Esophagus squamous epithelium (tissue), 5 donors: ENCODE data around the gene OR2A2. TPM values are rescaled to one million over a fixed set of nuclear protein-coding genes. Genes with fewer than 3 reads are reported as not detected.
A peak's percentile ranks its signal among the peaks of the same experiment; 100 is the strongest.
"Not testable (repeated sequence)": the region's sequence is repeated elsewhere in the genome, so short reads cannot be mapped to it uniquely, and the experiment has no call there.

Experiments
- DNase-seq: peaks from one replicate; lab custom pipeline; 2025; lab: John Stamatoyannopoulos, UW
- H3K27ac ChIP-seq, 4 donors: fragments of 200-600 bp; sonication (generic); one replicate each; pipeline ENCODE4 v1.5.1; 2016 to 2019; ENCODE audit warnings: mild to moderate bottlenecking in 1 of 4
- H3K27me3 ChIP-seq, 4 donors: fragments of 200-600 bp; sonication (generic); 1 replicate in 3 of 4; 2 replicates in 1 of 4; pipeline versions ENCODE4 v1.5.1 to v1.6.0; 2017 to 2021; ENCODE audit warnings: antibody characterized with exemption in 1 of 4
- H3K36me3 ChIP-seq, 3 donors: fragments of 200-600 bp; sonication (generic); one replicate each; pipeline ENCODE4 v1.5.1; 2016 to 2019
- H3K4me1 ChIP-seq, 3 donors: fragments of 200-600 bp; sonication (generic); one replicate each; pipeline ENCODE4 v1.5.1; 2017 to 2019
- H3K4me3 ChIP-seq, 4 donors: fragments of 200-600 bp; sonication (generic); 1 replicate in 3 of 4; 2 replicates in 1 of 4; pipeline ENCODE4 v1.5.1; 2016 to 2019; ENCODE audit warnings: mild to moderate bottlenecking in 2 of 4, moderate library complexity in 1 of 4
- H3K9me3 ChIP-seq, 3 donors: fragments of 200-600 bp; sonication (generic); one replicate each; pipeline ENCODE4 v1.5.1; 2016 to 2019
- POLR2A ChIP-seq, 4 donors: fragments of 450-650 bp; IDR thresholded peaks; one replicate each; pipeline ENCODE4 v1.6.1; 2017; ENCODE audit warnings: antibody characterized with exemption in 4 of 4, mild to moderate bottlenecking in 4 of 4, moderate library complexity in 3 of 4
- WGBS, 2 donors: methylation state at CpG; one replicate each; pipeline ENCODE4 v1.1.5; 2018; 5-methylcytosine and 5-hydroxymethylcytosine counted together
- intact Hi-C: fragments of 100-400 bp; cut with DNase I; formaldehyde crosslinking; loops from one replicate; pipeline ENCODE4 v1.15.0; 2022
- total RNA-seq, 4 donors: library from RNA; depleted of rRNA; stranded (reverse); fragments of >200 nt; gene quantifications; one replicate each; pipeline ENCODE4 v1.1.0, GENCODE V29; 2016
- TF ChIP-seq, protein P1 (sequence below), 6 experiments: fragments of 450-650 bp in 4 of 6; fragments of 200-600 bp in 2 of 6; sonication (generic) in 2 of 6; IDR thresholded peaks; one replicate each; pipeline ENCODE4 v1.5.1; 2016 to 2019; ENCODE audit warnings: antibody characterized with exemption in 6 of 6, mild to moderate bottlenecking in 4 of 6, moderate library complexity in 4 of 6
- donor health status: DM: yes; HTN: yes; CAD: no.

The OR2A2 gene
- total RNA-seq, 4 donors from 2014 or later = not detected

DNA sequence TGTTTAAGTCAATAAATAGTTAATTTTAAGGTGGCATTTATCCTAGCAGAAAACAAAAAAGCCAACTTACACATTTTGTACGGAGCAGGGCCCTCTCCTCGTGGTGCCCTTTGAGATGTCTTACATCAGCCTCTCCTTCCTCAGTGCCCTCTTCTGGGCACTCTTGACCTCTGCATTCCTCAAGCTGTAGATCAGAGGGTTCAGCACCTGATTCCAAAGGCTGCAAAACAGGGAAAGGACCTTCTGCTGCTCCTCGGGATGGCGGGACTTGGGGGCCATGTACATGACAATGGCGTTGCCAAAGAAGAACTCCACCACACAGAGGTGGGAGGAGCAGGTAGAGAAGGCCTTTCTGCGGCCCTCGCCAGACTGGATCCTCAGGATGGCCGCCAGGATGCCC, 9.0 kb downstream of the OR2A2 start:
- DNase-seq = no peak
- no peaks in the 10 kb centered on the region for H3K27me3 ChIP-seq
- H3K4me1 ChIP-seq = no peaks in the 10 kb centered on the region
- 63 to 68% methylated on average over 5 to 6 of the region's 8 CpGs for WGBS, 2 donors
- TF ChIP-seq, protein P1, sequence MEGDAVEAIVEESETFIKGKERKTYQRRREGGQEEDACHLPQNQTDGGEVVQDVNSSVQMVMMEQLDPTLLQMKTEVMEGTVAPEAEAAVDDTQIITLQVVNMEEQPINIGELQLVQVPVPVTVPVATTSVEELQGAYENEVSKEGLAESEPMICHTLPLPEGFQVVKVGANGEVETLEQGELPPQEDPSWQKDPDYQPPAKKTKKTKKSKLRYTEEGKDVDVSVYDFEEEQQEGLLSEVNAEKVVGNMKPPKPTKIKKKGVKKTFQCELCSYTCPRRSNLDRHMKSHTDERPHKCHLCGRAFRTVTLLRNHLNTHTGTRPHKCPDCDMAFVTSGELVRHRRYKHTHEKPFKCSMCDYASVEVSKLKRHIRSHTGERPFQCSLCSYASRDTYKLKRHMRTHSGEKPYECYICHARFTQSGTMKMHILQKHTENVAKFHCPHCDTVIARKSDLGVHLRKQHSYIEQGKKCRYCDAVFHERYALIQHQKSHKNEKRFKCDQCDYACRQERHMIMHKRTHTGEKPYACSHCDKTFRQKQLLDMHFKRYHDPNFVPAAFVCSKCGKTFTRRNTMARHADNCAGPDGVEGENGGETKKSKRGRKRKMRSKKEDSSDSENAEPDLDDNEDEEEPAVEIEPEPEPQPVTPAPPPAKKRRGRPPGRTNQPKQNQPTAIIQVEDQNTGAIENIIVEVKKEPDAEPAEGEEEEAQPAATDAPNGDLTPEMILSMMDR (IDR thresholded peaks at IDR 0.05) = no peak
- TF ChIP-seq POLR2A (IDR thresholded peaks at IDR 0.05) = no peak
- no peaks in the 10 kb centered on the region for H3K36me3 ChIP-seq
- H3K4me3 ChIP-seq = no peak overlapping the region
- no peak overlapping the region for H3K27ac ChIP-seq
- no peaks in the 10 kb centered on the region for H3K9me3 ChIP-seq
- intact Hi-C loops = no loop called here

DNA sequence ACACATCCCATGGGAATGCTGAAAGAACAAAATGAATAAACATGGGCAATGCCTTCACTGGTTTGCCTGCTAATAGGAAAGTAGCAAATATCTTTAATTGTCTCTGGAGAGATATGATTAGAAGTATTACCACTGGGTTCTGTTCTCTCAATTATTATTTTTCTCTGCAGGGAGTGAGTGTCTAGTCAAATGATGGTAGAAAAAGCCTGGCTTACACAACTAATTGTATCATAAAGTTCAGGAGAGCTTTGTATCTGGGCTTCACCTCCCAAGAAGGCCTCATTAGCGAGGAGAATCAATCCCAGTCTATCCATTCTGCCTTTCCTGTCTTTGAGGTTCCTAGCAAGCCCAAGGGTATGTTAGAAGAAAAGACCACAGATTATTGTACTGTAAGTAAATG, 13.5 kb downstream of the OR2A2 start, which contains the start of gene OR2A14:
OR2A14 (plus strand) TSS at position 301 of the 400 bp plus-strand sequence. CDS start 5,937 bp downstream, outside the sequence.
- WGBS, 2 donors = 73 to 81% methylated on average over 1 of the region's 1 CpG
- DNase-seq = no peak
- no peak for TF ChIP-seq POLR2A (IDR thresholded peaks at IDR 0.05)
- TF ChIP-seq, protein P1 (IDR thresholded peaks at IDR 0.05) = no peak
- H3K9me3 ChIP-seq = no peaks in the 10 kb centered on the region
- H3K4me3 ChIP-seq = no peak within 1 kb of the TSS
- H3K36me3 ChIP-seq = no peaks in the 10 kb centered on the region
- H3K27ac ChIP-seq = no peak within 1 kb of the TSS
- H3K4me1 ChIP-seq = no peaks in the 10 kb centered on the region
- intact Hi-C loops = no loop called here
- H3K27me3 ChIP-seq = no peaks in the 10 kb centered on the region

DNA sequence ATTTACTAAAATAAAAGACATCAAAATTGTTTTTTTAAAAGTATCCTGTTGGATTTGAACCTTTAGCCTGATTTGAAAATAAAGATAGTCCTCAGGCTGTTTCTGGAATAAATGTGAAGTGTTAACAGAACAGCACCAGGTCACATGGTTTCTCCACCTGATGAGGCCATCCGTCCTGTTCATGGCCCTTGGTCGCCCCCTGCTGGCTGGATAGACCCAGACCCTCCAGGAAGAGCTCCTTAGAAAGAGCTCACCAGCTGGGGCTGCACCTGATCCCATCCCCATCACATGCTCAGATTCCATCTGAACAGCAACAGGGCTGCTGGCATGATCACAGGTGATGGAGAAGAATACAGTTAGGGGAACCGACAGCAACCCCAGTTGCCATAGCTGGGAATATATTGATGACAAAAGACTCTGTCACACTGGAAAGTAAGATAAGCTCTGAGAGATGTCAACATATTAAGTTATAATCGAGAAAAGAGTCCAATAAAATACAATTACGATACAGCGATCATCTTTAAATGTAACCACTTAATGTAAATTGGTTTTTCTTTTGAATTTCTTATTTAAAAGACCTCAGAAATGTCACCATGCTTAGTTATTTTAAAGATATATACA, 18.4 kb downstream of the OR2A2 start:
- H3K9me3 ChIP-seq = no peaks in the 10 kb centered on the region
- no peaks in the 10 kb centered on the region for H3K36me3 ChIP-seq

DNA sequence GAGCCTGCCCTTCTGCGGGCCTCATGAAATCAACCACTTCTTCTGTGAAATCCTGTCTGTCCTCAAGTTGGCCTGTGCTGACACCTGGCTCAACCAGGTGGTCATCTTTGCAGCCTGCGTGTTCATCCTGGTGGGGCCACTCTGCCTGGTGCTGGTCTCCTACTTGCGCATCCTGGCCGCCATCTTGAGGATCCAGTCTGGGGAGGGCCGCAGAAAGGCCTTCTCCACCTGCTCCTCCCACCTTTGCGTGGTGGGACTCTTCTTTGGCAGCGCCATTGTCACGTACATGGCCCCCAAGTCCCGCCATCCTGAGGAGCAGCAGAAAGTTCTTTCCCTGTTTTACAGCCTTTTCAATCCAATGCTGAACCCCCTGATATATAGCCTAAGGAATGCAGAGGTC, 20.2 kb downstream of the OR2A2 start:
- H3K4me3 ChIP-seq, H3K4me1 ChIP-seq, intact Hi-C loops, H3K27ac ChIP-seq, H3K36me3 ChIP-seq, DNase-seq, H3K27me3 ChIP-seq, H3K9me3 ChIP-seq: not testable (repeated sequence)
- 92 to 98% methylated on average over 6 to 9 of the region's 9 CpGs for WGBS, 2 donors

More for the DNA sequence above, 18.4 kb downstream of the OR2A2 start:
- Histone ChIP-seq H3K4me1 (no peaks in the 10 kb centered on the region), H3K27me3 (no peaks in the 10 kb centered on the region), H3K27ac (no peak overlapping the region), H3K4me3 (no peak overlapping the region)
- TF ChIP-seq, protein P1 (IDR thresholded peaks at IDR 0.05) = peak; percentile 58 to 83 (median 74)
- TF ChIP-seq POLR2A (IDR thresholded peaks at IDR 0.05) = no peak
- WGBS, 2 donors = 39 to 40% methylated on average over 6 of the region's 6 CpGs
- DNase-seq = peak; percentile 28
- intact Hi-C loops = no loop called here

DNA sequence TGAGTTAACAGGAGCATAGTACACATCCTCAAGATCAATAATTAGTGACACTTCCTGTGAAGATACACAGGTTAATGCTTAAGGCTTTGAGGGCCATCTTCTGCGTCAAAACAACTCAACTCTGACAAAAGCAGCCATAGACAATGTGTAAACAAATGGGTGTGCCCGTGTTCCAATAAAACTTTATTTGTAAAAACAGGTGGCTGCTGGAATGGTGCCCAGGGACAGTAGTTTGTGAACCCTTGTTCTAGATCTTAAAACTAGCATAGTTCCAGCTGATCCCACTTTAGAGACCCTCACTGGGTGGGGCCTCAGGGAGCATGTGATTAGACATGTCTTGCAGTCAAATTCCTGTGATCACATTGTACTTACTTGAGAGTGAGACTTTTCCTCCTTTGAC, 21.3 kb downstream of the OR2A2 start:
- H3K4me1 ChIP-seq = no peaks in the 10 kb centered on the region
- WGBS, 2 donors = 64 to 70% methylated on average over 2 of the region's 2 CpGs
- H3K4me3 ChIP-seq = no peak overlapping the region
- H3K36me3 ChIP-seq = no peaks in the 10 kb centered on the region
- no peak for TF ChIP-seq POLR2A (IDR thresholded peaks at IDR 0.05)
- TF ChIP-seq, protein P1 (IDR thresholded peaks at IDR 0.05) = no peak
- no peak overlapping the region for H3K27ac ChIP-seq
- intact Hi-C loops = no loop called here
- no peaks in the 10 kb centered on the region for H3K9me3 ChIP-seq
- no peaks in the 10 kb centered on the region for H3K27me3 ChIP-seq
- no peak for DNase-seq
